IMR-90 (cell line): Measurements from ENCODE around the gene NPL. TPM values are rescaled to one million over a fixed set of nuclear protein-coding genes. Genes with fewer than 3 reads are reported as not detected.

Experiments used
- ATAC-seq: fragments of 200-7000 bp; cut with Tn5 transposase; 2 replicates; pipeline ENCODE4 v1.9.1; 2020; ENCODE audit warnings: low read depth, mild to moderate bottlenecking, moderate library complexity
- BruUV-seq: library from RNA; stranded (reverse); fragments of 400-500 nt; replicated peaks from 2 replicates; lab custom pipeline; 2021; lab: Mats Ljungman, UMichigan
- CTCF ChIA-PET: fragments of 300-600 bp; formaldehyde crosslinking; extraction: SDS; loops from one replicate; lab custom pipeline; 2021; ENCODE audit warnings: antibody characterized with exemption; lab: Yijun Ruan, JAX
- POLR2A ChIA-PET: fragments of 300-600 bp; sonication (Branson Sonifier 250); formaldehyde crosslinking; loops from one replicate; lab custom pipeline; 2022; ENCODE audit warnings: antibody characterized with exemption; ENCODE audit not compliant: unreplicated experiment; lab: Charles Lee
- DNase-seq: peaks from one replicate; pipeline ENCODE4 v3.0.0; 2013
- H2AFZ ChIP-seq: replicated peaks from 2 replicates; pipeline ENCODE3; 2013; ENCODE audit warnings: low read length, mild to moderate bottlenecking; ENCODE audit not compliant: poor library complexity
- H2AK5ac ChIP-seq: 2 replicates; pipeline ENCODE4 v1.6.1; 2013; ENCODE audit warnings: low read depth, low read length, inconsistent platforms
- H2AK9ac ChIP-seq: replicated peaks from 2 replicates; pipeline ENCODE3; 2013; ENCODE audit warnings: mild to moderate bottlenecking, low read depth, low read length, moderate library complexity; ENCODE audit not compliant: poor library complexity
- H2BK120ac ChIP-seq: 2 replicates; pipeline ENCODE4 v1.6.1; 2013; ENCODE audit warnings: low read depth, low read length, inconsistent platforms
- H2BK15ac ChIP-seq: 3 replicates; pipeline ENCODE4 v1.6.1; 2013; ENCODE audit warnings: low read depth, low read length, inconsistent platforms
- H2BK20ac ChIP-seq: 2 replicates; pipeline ENCODE4 v1.6.1; 2013; ENCODE audit warnings: low read depth, mild to moderate bottlenecking, inconsistent platforms, low read length, moderate library complexity
- H2BK5ac ChIP-seq: 2 replicates; pipeline ENCODE4 v1.6.1; 2013; ENCODE audit warnings: mild to moderate bottlenecking, low read depth, low read length, inconsistent platforms; ENCODE audit not compliant: poor library complexity, severe bottlenecking
- H3K14ac ChIP-seq: replicated peaks from 2 replicates; pipeline ENCODE4 v1.6.1; 2013; ENCODE audit warnings: low read depth, low read length, inconsistent platforms
- H3K18ac ChIP-seq: 2 replicates; pipeline ENCODE4 v1.6.1; 2013; ENCODE audit warnings: low read depth, low read length, control low read depth
- H3K23ac ChIP-seq: 2 replicates; pipeline ENCODE4 v1.6.1; 2013; ENCODE audit warnings: low read depth, low read length, inconsistent platforms
- H3K27ac ChIP-seq: 2 replicates; pipeline ENCODE4 v1.5.1; 2013; ENCODE audit warnings: mild to moderate bottlenecking, control low read depth, low read length; ENCODE audit not compliant: insufficient read depth
- H3K27me3 ChIP-seq: 2 replicates; pipeline ENCODE4 v1.6.1; 2013; ENCODE audit warnings: low read length; ENCODE audit not compliant: control insufficient read depth, insufficient read depth
- H3K36me3 ChIP-seq: 2 replicates; pipeline ENCODE4 v1.6.1; 2013; ENCODE audit warnings: low read length, mixed read lengths; ENCODE audit not compliant: control insufficient read depth, insufficient read depth
- H3K4ac ChIP-seq: 2 replicates; pipeline ENCODE4 v1.6.1; 2013; ENCODE audit warnings: low read depth, low read length, inconsistent platforms
- H3K4me1 ChIP-seq: 2 replicates; pipeline ENCODE4 v1.6.1; 2013; ENCODE audit warnings: low read length, mixed read lengths; ENCODE audit not compliant: control insufficient read depth, insufficient read depth
- H3K4me2 ChIP-seq: 2 replicates; pipeline ENCODE4 v1.6.1; 2013; ENCODE audit warnings: low read depth, mild to moderate bottlenecking, control low read depth, low read length, moderate library complexity
- H3K4me3 ChIP-seq: 2 replicates; pipeline ENCODE4 v1.5.1; 2013; ENCODE audit warnings: low read depth, mild to moderate bottlenecking, control low read depth, low read length, moderate library complexity; ENCODE audit not compliant: insufficient read depth
- H3K56ac ChIP-seq: 2 replicates; pipeline ENCODE4 v1.6.1; 2013; ENCODE audit warnings: low read length, inconsistent platforms; ENCODE audit not compliant: insufficient read depth; ENCODE audit errors: extremely low read depth
- H3K79me1 ChIP-seq, 2 experiments: 2 replicates each; pipeline ENCODE4 v1.6.1; 2013; ENCODE audit warnings: low read length in 2 of 2, inconsistent platforms in 1 of 2, low read depth in 1 of 2
- H3K9ac ChIP-seq: 2 replicates; pipeline ENCODE4 v1.6.1; 2013; ENCODE audit warnings: low read depth, low read length, control low read depth
- H3K9me1 ChIP-seq: 2 replicates; pipeline ENCODE4 v1.6.1; 2013; ENCODE audit warnings: low read length, inconsistent platforms; ENCODE audit not compliant: insufficient read depth
- H3K9me3 ChIP-seq: 2 replicates; pipeline ENCODE4 v1.6.1; 2013; ENCODE audit warnings: low read length; ENCODE audit not compliant: control insufficient read depth, insufficient read depth
- H4K20me1 ChIP-seq: 2 replicates; pipeline ENCODE4 v1.6.1; 2013; ENCODE audit warnings: low read length, inconsistent platforms; ENCODE audit not compliant: insufficient read depth
- H4K5ac ChIP-seq: 2 replicates; pipeline ENCODE4 v1.6.1; 2013; ENCODE audit warnings: mild to moderate bottlenecking, low read depth, low read length, control low read depth
- H4K8ac ChIP-seq, 2 experiments: 2 replicates each; pipeline ENCODE4 v1.6.1; 2013; ENCODE audit warnings: low read depth in 2 of 2, low read length in 2 of 2, control low read depth in 1 of 2, inconsistent platforms in 1 of 2
- H4K91ac ChIP-seq: 2 replicates; pipeline ENCODE4 v1.6.1; 2013; ENCODE audit warnings: low read depth, low read length, inconsistent platforms; ENCODE audit not compliant: insufficient read depth
- BHLHE40 ChIP-seq: fragments of 150-350 bp; IDR thresholded peaks from 2 replicates; pipeline ENCODE4 v1.6.1; 2016; ENCODE audit warnings: mild to moderate bottlenecking, low read depth, low read length
- CEBPB ChIP-seq: IDR thresholded peaks from 2 replicates; pipeline ENCODE4 v1.6.1; 2012; ENCODE audit warnings: low read depth, low read length, improper control_type of control experiment
- CHD1 ChIP-seq: IDR thresholded peaks from 2 replicates; pipeline ENCODE4 v1.6.1; 2012; ENCODE audit warnings: low read depth, low read length, improper control_type of control experiment
- FOS ChIP-seq: fragments of 150-350 bp; IDR thresholded peaks from 2 replicates; pipeline ENCODE4 v1.6.1; 2016; ENCODE audit warnings: low read depth, low read length
- MAFK ChIP-seq: IDR thresholded peaks from 2 replicates; pipeline ENCODE4 v1.6.1; 2012; ENCODE audit warnings: low read depth, low read length, improper control_type of control experiment
- MAZ ChIP-seq: IDR thresholded peaks from 2 replicates; pipeline ENCODE4 v1.6.1; 2012; ENCODE audit warnings: low read depth, mild to moderate bottlenecking, low read length, improper control_type of control experiment, moderate library complexity, borderline replicate concordance
- MXI1 ChIP-seq: IDR thresholded peaks from 2 replicates; pipeline ENCODE4 v1.6.1; 2012; ENCODE audit warnings: low read depth, mild to moderate bottlenecking, low read length, moderate library complexity, borderline replicate concordance
- NFE2L2 ChIP-seq: fragments of 150-350 bp; IDR thresholded peaks from 2 replicates; pipeline ENCODE4 v1.6.1; 2016; ENCODE audit warnings: low read depth, mild to moderate bottlenecking, low read length
- POLR2A ChIP-seq: IDR thresholded peaks from 2 replicates; pipeline ENCODE4 v1.6.1; 2012; ENCODE audit warnings: mild to moderate bottlenecking, low read depth, low read length
- RAD21 ChIP-seq: IDR thresholded peaks from 2 replicates; pipeline ENCODE4 v1.6.1; 2012; ENCODE audit warnings: low read length, improper control_type of control experiment
- RCOR1 ChIP-seq: IDR thresholded peaks from 2 replicates; pipeline ENCODE4 v1.6.1; 2012; ENCODE audit warnings: mild to moderate bottlenecking, low read length, improper control_type of control experiment; ENCODE audit not compliant: insufficient replicate concordance
- RFX5 ChIP-seq: IDR thresholded peaks from 2 replicates; pipeline ENCODE4 v1.8.0; 2012; ENCODE audit warnings: low read depth, mild to moderate bottlenecking, low read length, moderate library complexity
- SMC3 ChIP-seq: fragments of 150-350 bp; IDR thresholded peaks from 2 replicates; pipeline ENCODE4 v1.6.1; 2016; ENCODE audit warnings: low read depth, mild to moderate bottlenecking, antibody characterized with exemption, low read length, moderate library complexity
- WGBS, 2 experiments: methylation state at CpG; one replicate each; pipeline versions ENCODE4 v1.1.5 to v1.1.7; 2013; ENCODE audit warnings: missing lambda C conversion rate in 2 of 2; ENCODE audit not compliant: insufficient read length in 1 of 2; ENCODE audit errors: extremely low coverage in 2 of 2; 5-methylcytosine and 5-hydroxymethylcytosine counted together
- dilution Hi-C: fragments of 300-500 bp; cut with HindIII; formaldehyde crosslinking; loops from one replicate; pipeline ENCODE4 v1.14.3; 2018; ENCODE audit warnings: low sequenced_read_pairs; ENCODE audit not compliant: unreplicated experiment
- in situ Hi-C: fragments of 300-500 bp; cut with MboI; formaldehyde crosslinking; loops from 3 replicates; pipeline ENCODE4 v1.14.3; 2019; ENCODE audit warnings: low sequenced_read_pairs, inconsistent platforms, mixed read lengths
- intact Hi-C: fragments of 100-400 bp; cut with micrococcal nuclease; formaldehyde crosslinking; loops from 2 replicates; pipeline ENCODE4 v1.10.0; 2022
- polyA plus RNA-seq, 3 experiments: library from polyadenylated mRNA; depleted of rRNA; stranded (reverse); fragments of >200 nt; gene quantifications; 2 replicates each; pipeline ENCODE4 v1.2.3, GENCODE V29; 2012; ENCODE audit warnings: low replicate concordance in 1 of 3
- total RNA-seq: library from RNA; depleted of rRNA; stranded (reverse); fragments of >200 nt; gene quantifications from 2 replicates; pipeline ENCODE4 v1.2.3, GENCODE V29; 2012
- TF ChIP-seq, protein P1 (sequence below): fragments of 150-350 bp; IDR thresholded peaks from 2 replicates; pipeline ENCODE4 v1.6.1; 2016; ENCODE audit warnings: low read depth, mild to moderate bottlenecking, low read length, moderate library complexity, borderline replicate concordance
- TF ChIP-seq, protein P2 (sequence below): conservative IDR thresholded peaks from 2 replicates; pipeline ENCODE4 v1.5.1; 2012; ENCODE audit warnings: mild to moderate bottlenecking, low read depth, low read length, improper control_type of control experiment
- TF ChIP-seq, protein P3 (sequence below): fragments of 150-350 bp; IDR thresholded peaks from 2 replicates; pipeline ENCODE4 v1.6.1; 2017; ENCODE audit warnings: mild to moderate bottlenecking, antibody characterized with exemption, low read length, low read depth

The NPL gene
- total and polyA plus RNA-seq, 2 of the 4 experiments (the other 2 are of a cell fraction), result 0.36 to 0.68 TPM

DNA sequence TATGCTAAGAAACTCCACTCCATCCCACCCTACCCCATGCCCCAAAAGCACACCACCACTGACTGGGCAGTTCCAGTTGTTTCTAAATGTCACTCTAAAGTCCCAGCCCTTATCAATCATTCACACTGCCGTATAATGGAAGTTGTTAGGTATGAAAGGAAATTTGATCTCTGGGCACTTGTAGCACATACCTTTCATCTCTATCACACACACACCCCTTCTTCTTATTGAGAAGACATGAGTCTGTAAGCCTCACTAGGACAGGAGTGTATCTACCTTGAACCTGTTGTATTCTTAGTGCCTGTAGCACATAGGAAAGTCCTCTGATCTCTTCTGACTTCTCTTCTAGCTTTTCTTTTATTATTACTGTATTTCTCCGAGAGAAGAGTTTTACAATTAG lies 27.3 kb downstream of the NPL start:
- dilution Hi-C loops (no loop called here), in situ Hi-C loops (no loop called here), intact Hi-C loops (no loop called here)
- Histone ChIP-seq H3K4me1 (no peaks in the 10 kb centered on the region), H4K8ac (no peak overlapping the region), H2BK120ac (no peak overlapping the region), H2BK20ac (no peak overlapping the region), H3K18ac (no peak overlapping the region), H3K27ac (no peak overlapping the region), H3K9ac (no peak overlapping the region), H2AK5ac (no peak overlapping the region), H3K36me3 (no peaks in the 10 kb centered on the region), H2AK9ac (no peak overlapping the region), H3K9me3 (no peaks in the 10 kb centered on the region), H2BK5ac (no peak overlapping the region), H4K20me1 (no peaks in the 10 kb centered on the region), H3K27me3 (no peaks in the 10 kb centered on the region; the same call in none of the 2 replicates), H3K9me1 (no peaks in the 10 kb centered on the region; the same call in 1 of the 2 replicates), H3K23ac (no peak overlapping the region), H2AFZ (no peak overlapping the region), H4K91ac (no peak overlapping the region), H3K4me3 (no peak overlapping the region), H3K79me1 (no peaks in the 10 kb centered on the region), H3K56ac (no peak overlapping the region), H3K4me2 (no peak overlapping the region), H4K5ac (no peak overlapping the region), H3K4ac (no peak overlapping the region), H2BK15ac (no peak overlapping the region), H3K14ac (no peak overlapping the region)
- ATAC-seq (no peak), DNase-seq (no peak)
- TF ChIP-seq MAZ, result no peak
- no peak for TF ChIP-seq BHLHE40
- TF ChIP-seq RCOR1, result no peak
- TF ChIP-seq, protein P1, sequence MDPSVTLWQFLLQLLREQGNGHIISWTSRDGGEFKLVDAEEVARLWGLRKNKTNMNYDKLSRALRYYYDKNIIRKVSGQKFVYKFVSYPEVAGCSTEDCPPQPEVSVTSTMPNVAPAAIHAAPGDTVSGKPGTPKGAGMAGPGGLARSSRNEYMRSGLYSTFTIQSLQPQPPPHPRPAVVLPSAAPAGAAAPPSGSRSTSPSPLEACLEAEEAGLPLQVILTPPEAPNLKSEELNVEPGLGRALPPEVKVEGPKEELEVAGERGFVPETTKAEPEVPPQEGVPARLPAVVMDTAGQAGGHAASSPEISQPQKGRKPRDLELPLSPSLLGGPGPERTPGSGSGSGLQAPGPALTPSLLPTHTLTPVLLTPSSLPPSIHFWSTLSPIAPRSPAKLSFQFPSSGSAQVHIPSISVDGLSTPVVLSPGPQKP, result no peak
- TF ChIP-seq POLR2A, result no peak
- no peak for TF ChIP-seq FOS
- no peak for TF ChIP-seq MXI1
- no peak for TF ChIP-seq CEBPB
- TF ChIP-seq SMC3, result no peak
- TF ChIP-seq RFX5, result no peak
- TF ChIP-seq RAD21, result no peak
- TF ChIP-seq MAFK, result no peak
- no peak for TF ChIP-seq CHD1
- TF ChIP-seq, protein P2, sequence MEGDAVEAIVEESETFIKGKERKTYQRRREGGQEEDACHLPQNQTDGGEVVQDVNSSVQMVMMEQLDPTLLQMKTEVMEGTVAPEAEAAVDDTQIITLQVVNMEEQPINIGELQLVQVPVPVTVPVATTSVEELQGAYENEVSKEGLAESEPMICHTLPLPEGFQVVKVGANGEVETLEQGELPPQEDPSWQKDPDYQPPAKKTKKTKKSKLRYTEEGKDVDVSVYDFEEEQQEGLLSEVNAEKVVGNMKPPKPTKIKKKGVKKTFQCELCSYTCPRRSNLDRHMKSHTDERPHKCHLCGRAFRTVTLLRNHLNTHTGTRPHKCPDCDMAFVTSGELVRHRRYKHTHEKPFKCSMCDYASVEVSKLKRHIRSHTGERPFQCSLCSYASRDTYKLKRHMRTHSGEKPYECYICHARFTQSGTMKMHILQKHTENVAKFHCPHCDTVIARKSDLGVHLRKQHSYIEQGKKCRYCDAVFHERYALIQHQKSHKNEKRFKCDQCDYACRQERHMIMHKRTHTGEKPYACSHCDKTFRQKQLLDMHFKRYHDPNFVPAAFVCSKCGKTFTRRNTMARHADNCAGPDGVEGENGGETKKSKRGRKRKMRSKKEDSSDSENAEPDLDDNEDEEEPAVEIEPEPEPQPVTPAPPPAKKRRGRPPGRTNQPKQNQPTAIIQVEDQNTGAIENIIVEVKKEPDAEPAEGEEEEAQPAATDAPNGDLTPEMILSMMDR, result no peak
- no peak for TF ChIP-seq NFE2L2
- TF ChIP-seq, protein P3, sequence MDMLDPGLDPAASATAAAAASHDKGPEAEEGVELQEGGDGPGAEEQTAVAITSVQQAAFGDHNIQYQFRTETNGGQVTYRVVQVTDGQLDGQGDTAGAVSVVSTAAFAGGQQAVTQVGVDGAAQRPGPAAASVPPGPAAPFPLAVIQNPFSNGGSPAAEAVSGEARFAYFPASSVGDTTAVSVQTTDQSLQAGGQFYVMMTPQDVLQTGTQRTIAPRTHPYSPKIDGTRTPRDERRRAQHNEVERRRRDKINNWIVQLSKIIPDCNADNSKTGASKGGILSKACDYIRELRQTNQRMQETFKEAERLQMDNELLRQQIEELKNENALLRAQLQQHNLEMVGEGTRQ, result no peak
- BruUV-seq, result no TSS peak
- ChIA-PET CTCF (no interaction called here), POLR2A (no interaction called here)
- WGBS, 2 experiments, result no CpG with 5 or more reads among the region's 2 CpGs
